HT-29 (cell line): Measurements from ENCODE around the gene PDPK1. TPM values are rescaled to one million over a fixed set of nuclear protein-coding genes. Genes with fewer than 3 reads are reported as not detected.
"Not testable (repeated sequence)": the region's sequence is repeated elsewhere in the genome, so short reads cannot be mapped to it uniquely, and the experiment has no call there.

Source experiments
- DNase-seq: peaks from one replicate; pipeline ENCODE4 v3.0.0-alpha.2; 2015; ENCODE audit warnings: low spot score
- total RNA-seq: library from RNA; depleted of rRNA; stranded (reverse); fragments of >200 nt; shearing (Covaris generic); gene quantifications from 2 replicates; pipeline ENCODE4 v1.2.3, GENCODE V29; 2014

PDPK1 gene
- total RNA-seq, 1 experiment from 2014 or later, result 21.2 TPM

DNA sequence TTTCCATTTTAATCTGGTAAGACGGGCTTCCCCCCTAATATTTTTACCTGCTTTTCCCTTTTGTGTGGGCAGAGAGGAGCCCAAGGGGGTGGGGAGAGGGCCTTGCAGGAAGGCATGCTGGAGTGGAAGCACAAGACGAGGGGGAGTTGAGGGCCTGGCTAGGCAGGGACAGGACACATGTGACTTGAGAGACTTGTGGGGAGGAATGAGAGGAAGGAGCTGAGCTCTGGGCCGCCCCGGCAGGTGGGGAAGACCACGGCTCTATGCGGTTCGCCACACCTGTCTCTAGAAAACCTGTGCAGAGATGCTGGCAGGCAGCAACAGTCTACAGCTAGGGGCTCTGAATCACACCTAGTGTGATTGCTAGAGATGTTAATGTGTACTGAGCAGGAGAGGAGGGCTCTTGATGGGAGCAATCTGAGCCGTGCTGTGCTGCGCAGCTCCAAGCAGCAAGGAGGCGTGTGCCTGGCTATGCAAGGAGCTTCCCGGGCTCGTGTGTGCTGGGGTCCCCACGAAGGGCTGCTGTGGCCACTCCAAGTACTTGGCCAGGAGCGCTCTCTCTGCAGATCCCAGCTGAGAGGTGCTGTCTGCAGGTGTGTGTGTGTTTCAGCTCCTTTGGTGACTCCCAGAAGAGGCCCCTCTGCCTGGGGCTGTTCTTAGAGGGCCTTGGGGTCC, 50.2 kb downstream of the PDPK1 start:
- DNase-seq, result no peak

DNA sequence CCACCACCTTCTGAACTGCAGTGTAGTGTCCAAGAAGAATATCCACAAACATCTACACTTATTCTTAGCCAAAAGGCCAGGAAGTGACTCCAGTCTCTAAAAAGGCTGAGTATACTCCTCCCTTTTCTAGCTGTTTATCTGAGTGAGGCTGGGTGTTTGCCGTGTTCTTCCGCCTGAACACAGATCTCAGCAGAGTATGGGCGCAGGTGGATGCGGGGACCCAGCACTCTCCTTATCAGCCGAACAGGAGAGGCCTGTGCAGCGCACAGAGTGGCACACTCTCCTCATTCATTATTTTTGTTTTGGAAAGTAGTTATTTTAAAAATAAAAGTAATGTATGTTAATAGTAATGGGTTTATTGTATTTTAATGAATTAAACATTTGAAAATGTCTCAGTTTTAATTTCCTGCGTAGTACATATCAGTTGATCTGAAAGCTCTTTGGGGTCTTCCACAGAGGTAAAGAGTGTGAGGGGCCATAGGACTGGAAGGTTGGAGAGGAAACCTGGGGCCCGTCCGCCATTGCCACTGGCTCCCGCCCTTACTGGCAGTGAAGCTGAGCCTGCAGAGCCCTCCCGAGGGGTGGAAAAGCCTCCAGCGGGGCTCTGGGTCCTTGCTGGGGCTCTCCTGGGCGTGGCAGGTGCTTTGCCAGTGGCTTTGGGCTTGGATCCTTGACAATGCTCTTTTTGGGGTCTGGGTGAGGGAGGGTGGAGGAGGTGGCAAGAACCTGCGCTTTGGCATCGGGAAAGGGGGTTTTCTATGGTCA, 53.8 kb downstream of the PDPK1 start:
- DNase-seq, result no peak

DNA sequence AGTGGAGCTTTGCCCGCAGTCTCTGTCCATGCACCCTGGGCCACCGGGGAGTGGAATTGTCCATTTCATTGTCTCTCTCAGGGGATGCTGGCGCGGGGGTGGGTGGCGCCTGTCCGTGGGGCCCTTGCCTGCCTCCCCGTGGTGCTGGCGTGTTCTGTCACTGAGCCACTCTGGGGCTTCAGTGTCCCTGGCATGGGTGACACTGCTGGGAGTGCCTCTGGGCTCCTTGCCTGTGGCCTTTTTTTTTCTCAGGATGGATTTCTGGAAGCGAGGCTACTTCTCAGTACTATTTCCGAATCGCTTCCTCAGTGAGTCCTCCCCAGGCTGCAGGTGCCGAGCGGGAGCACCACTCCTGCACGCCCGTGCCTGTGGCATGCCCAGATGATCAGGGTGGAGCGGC, 55.0 kb downstream of the PDPK1 start:
- no peak for DNase-seq

DNA sequence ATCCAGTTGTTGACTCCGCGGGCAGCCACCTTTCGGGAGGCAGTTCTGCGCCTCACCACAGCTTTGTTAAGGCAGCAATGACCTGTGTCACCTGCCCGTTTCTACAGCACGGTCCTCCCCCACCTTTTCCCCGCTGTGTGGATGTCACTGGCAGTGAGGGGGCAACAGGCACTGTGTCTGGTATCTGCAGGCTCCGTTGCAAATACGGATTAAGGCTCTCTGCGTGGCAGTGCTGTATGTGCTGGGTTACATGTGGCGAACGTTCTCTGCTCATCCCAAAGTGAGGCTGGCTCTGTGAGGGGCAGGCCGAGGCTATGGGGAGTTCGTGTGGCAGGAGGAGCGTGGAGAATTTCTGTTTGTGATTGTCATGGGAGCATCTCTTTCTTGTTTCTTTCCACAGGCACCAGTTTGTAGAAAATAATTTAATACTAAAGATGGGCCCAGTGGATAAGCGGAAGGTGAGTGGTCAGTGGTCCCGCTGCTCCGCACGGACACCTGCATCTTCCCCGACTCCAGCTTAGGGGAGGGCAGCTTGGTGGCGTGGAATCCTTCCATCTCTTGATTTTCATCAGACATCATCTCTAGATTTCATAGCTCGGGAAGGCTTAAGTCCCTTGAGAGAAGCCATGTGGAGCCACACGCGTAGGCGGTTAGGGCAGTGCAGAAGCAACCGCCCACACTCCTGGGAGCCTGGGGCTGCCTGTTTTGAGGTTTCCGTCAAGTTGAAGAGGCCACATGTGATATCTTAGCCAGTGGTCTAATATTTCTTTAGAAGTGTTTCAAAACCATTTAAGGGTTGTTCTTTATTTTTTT, 57.8 kb downstream of the PDPK1 start:
- DNase-seq, result no peak

DNA sequence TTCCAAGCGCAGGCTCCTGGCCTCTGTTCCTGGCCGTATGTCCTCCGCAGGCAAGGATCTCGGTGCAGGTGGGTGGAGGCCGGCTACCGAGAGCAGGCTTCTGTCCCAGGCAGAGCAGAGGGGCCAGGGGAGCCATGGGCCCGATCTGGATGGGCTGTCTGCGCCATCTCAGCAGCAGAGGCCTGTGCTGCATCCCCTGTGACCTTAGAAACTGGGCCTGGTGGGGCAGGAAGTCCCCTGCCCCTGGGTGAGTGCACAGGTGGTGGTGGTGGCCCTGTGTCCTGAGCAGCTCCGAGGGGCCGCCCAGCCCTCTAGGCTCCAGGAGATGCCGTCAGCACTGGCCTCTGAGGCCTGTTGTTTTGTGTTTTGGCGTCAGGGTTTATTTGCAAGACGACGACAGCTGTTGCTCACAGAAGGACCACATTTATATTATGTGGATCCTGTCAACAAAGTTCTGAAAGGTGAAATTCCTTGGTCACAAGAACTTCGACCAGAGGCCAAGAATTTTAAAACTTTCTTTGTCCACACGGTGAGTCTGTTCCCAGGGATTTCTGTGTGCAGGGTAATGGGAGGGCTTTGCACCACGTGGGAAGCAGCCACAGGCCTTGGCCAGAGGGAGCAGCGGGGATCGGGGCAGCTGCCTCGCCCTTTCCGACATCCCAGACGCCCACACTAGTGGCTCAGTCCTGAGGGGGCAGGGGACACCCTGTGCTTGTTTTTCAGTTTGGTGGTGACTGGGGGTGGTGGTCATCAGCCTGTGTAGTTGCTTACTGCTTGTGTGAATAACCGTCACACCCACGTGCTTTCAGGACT, 59.1 kb downstream of the PDPK1 start:
- no peak for DNase-seq

DNA sequence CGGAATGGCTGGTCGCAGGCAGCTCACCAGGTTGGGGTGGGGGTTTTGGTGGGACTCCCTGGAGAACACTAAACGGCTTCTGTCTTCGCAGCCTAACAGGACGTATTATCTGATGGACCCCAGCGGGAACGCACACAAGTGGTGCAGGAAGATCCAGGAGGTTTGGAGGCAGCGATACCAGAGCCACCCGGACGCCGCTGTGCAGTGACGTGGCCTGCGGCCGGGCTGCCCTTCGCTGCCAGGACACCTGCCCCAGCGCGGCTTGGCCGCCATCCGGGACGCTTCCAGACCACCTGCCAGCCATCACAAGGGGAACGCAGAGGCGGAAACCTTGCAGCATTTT, 59.7 kb downstream of the PDPK1 start:
- DNase-seq, result no peak

DNA sequence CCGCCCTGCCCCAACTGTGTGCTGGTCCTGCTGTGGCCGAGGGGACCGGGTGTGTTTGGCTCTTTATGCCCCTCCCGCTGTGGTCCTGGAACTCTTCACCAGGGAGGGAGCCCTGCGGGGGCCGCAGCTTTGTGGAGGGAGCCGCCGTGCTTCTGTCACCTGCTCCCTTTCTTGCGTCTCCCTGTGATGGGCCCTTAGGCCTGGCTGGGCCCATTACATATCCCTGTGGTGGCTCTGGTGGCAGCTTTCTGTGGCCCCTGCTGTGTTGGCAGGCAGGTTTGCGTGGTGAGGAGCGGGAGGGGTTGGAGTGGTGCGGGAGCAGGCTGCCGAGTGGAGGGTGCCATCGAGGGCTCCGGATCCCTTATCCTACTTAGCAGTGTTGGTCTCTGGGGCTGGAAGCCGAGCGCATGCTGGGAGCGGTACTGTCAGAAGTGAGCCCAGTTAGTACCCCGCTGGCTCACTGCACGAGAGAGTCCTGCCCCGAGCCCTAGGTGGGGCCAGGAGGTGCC, 60.4 kb downstream of the PDPK1 start:
- no peak for DNase-seq

DNA sequence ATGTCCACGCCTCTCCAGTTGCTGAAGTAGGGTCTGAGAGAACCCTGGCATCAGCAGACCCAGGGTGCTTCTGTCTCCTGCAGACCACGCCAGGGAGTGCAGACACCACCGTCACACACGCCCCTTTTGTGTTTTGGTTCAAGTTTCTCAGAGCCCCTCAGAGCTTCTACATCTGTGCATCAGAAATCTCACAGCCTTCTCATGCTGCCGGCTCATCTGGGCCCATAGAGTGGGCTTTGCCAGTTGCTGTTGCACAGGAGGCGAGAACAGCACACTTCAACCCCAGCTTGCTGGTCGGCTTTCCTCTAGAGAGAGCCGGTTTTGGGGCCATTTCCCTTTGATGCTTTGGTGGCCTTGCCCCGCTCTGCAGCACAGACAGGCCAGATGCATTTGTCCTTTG, 60.9 kb downstream of the PDPK1 start:
- no peak for DNase-seq

DNA sequence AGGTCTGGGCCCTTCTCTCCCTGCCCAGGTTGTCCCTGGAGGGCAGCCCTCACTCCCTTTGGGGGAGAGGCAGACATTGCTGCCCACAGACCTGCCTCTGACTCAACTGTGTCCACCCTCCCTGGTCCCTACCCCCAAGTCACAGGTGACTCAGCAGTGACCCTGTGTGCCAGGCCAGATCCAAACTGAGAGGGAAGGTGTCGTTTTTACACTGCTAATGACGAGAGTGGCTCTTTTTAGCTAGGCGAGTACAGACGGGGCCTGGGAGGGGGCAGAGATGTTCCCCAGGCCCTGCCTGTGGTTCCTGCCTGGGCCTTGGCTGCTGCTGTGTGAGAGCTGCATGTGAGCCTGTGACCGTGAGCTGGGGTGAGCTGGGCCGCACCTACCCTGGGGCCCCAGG, 61.3 kb downstream of the PDPK1 start:
- DNase-seq, result not testable (repeated sequence)

DNA sequence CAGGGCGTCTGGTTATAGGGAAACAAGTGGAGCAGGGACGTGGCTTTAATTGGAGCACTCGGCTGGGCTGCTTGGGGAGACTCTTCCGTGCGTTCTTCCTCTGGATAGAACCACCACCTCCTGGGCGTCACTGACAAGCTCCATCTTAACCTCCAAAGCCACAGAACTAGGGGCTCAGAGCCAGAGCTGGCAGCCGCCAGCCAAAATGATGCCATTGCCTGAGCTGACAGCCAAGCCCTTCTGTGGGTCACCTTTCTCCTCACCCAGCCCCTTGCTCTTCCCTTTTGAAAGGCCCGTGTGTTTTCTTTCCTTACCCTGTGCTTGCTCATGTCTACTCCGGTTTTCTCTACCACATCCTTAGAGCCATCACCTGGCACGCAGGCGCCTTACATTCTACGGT, 62.0 kb downstream of the PDPK1 start:
- DNase-seq, result not testable (repeated sequence)

DNA sequence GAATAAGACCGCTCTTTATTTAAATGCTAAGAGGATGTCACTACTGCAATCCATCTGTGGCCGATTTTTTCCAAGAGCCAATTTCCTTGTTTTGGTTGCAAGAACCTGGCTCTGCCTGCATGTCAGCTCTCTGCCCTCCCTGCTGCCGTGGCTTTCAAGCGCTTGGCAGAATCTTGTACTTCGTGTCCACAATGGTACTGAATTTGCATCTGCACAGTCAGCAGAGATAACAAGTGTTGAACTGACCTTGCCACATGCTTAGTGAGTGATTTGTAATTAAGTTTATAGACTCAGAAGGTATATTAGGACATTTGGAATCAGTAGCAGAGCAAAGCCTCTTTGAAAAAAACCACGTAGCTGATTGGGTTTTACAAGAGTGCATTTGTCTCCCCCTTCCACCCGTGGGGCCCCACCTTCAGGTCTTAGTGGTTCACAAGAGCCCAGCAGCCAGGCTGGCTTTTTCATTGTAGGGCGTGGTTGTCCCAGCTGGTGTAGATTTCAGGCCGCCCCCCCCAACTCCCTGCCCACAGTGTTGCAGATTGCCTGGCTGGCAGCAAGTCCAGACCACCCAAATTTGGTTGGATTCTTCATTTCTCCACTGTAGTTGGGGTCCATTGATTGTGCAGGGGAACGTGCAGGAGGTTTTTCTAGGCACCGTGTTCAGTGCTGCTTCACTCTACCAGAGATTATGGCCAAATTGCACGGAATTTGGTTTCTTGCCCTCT, 63.6 kb downstream of the PDPK1 start:
- DNase-seq, result not testable (repeated sequence)

DNA sequence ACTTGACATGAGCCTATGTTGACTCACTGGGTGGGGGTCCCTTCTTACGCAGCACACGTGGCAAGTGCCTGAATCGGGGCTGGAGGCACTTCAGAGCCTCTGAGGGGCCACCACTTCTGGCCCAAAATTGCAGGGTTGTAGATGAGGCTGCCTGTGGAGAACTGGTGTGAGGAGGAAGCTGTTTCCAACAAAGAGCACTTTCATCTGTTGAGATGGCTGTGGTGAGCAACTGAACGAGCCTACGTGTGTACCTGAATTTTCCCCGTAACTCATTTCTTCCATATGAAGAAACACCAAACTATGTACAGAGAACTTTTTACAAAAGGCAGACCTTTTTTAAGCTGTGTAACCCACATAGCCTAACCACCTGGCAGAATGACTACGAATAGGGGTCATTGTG, 64.4 kb downstream of the PDPK1 start:
- not testable (repeated sequence) for DNase-seq

DNA sequence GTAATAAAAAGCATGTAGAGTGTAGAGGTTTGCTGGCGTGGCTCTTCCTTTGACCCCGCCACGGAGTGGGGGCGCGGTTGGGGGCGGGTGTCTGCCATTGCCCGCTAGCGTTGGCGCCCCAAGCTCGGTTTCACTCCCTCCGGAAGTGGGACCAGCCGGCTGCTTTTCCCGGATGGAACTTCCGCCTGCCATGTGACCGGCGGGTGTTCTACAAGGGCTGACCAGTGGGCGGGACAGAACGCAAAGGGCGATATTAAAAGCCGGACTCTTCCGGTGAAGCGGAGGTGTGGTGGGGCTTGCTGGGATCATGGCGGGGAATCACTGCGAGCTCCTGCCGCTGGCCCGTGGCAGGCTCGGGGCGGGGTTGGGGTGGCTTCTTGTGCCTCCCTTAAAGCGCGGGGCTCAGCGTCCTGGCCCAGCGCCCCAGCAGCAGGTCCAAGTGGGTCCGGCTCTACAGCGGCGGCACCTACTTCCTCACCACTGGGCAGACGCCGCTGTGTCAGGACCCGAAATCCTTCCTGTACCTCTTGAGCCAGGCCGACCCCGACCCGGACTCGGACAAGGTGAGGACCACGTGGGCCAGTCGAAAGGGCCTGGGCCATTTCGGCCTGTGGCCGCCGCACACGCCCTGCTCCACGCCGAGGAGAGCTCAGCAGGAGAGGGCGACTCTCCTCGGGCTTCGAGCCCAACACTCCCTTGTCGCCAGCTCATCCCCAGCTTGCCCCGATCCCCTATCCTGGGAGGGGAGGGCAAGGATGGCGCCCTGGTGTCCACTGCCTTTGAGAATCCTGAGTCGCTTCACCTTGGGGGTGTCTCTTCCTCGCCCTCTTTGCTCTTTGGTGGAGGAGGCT, 65.6 kb downstream of the PDPK1 start:
- peak; percentile 97 for DNase-seq

DNA sequence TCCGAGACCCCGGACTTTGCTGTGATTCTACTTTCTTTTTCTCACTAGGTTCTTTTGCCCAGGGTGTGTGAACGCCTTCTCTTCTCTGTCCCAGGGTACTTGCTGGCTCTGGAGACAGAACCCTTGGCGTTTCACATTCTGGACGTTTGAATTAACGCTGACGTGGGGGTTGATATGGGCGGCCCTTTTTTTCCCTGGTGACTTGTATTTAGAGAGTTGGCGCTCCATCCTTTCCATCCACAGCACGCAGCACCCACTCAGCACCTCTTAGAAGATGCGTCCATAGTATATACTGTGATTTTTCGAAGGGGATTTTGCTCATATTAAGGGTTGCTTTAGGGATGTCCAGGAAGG, 66.2 kb downstream of the PDPK1 start:
- peak; percentile 25 for DNase-seq

DNA sequence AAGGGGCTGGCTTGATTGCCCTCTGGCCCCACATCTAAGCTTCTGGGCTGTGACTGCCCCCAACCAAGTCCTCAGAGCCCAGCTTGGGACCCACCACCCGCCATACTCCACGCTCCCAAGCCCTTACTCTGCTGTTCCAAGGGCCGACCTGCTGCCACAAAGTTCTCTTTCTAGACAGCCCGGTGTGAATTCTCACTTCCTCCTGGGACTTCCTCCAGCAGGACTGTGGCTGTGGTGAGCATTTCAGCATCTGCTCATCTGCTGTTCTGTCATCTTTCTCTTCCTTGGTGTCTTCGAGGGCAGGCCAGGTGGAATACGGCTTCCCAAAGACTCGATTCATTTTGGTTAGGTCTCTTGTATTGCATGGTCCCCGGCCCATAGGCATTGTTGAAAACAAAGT, 69.0 kb downstream of the PDPK1 start:
- not testable (repeated sequence) for DNase-seq

DNA sequence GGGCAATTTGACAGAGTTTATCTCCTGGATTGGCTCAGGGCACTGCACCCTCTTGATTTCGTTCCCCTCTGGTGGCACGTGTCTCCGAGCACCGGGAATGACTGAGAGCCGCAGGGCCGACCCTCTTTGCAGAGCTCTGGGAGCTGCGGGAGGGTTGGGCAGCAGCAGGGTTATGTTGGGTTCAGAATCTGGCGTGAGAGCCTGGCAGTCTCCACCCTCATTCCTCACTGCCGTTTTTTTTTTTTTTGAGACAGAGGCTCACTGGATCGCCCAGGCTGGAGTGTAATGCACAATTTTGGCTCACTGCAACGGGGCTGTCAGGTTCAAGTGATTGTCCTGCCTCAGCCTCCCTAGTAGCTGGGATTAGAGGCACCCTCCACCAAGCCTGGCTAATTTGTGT, 71.5 kb downstream of the PDPK1 start:
- DNase-seq, result not testable (repeated sequence)

DNA sequence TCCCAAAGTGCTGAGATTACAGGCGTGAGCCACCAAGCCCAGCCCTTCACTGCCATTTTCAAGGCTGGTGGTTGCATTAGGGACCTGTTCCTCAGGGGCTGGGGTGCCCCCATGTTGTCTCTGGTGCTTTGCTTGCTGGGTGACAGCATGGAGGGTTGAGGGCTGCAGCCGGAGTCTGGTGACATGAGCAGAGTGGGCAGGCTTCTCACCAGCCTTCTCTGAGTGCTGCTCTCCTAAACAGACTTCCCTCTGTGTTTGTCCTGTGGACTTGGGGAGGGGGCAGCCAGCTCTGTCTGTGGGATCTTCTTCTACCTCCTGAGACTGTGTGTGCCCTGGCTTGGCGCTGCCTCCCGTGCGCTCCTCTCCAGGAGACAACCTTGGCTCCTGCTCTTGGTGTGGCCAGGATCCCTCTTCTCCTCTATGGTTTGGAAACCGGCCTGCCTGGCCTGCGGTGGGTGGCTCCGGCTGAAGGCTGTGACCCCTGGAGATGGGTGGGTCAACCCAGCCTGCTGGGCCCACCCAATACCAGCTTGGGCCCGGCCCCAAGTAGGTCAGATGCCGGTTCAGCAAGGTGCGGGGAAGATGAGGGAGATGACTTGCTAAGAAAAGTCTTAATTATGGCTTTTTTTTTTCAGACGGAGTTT, 72.1 kb downstream of the PDPK1 start:
- peak; percentile 5 for DNase-seq

DNA sequence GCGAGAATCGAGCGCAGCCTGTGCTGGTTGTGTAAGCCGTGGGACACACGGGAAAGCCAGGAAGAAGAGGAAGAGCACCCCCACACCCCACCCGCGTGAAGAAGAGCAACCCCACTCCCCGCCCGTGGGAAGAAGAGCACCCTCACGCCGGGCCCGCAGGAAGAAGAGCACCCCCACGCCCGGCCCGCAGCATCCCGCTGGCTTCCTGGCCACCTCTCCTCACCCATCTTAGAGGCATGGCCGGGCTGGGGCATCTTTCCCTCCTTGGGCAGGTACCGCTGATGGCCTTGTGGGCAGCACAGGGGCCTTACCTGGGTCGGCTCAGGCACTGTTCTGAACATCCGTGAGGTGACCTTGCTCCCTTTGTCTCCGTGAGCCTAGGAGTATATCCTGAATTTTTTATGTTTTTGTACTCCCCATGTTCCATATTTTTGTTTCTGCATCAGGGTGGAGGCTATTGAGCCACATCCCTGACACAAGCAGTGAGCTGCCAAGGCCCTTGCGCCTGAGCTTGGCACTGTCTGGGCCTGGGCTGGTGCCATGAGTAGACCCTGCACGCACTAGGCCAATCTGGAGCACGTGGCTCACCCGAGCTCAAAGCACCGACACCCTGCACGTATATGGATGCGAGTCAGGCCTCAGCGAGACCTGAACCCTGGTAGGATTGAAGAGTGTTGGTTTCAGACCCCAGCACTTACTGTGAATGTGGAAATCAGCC, 73.1 kb downstream of the PDPK1 start:
- no peak for DNase-seq

DNA sequence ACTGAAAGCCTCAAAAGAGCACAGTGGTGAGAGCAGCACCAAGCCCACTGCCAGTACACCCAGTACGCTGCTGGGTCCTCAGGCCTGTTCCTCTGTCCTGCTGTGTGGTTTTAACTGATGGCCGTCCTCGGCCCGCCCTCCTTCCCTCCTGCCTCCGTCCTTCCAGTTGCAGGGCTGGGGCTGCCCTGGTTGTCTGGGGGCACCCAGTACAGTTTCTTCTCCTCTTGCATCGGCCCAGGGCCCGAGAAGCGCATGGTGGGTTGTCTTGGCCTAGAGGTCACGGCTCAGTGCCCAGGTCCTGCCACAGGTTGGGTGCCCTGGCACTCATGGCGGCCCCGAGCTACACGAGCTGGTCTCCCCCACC, 73.7 kb downstream of the PDPK1 start:
- no peak for DNase-seq
